GM12864 (cell line): ENCODE results near the gene ERBB3.
A peak's percentile ranks its signal among the peaks of the same experiment; 100 is the strongest.
"Not testable (repeated sequence)": the region's sequence is repeated elsewhere in the genome, so short reads cannot be mapped to it uniquely, and the experiment has no call there.

ENCODE experiments used
- DNase-seq: peaks from one replicate; pipeline ENCODE4 v3.0.0-alpha.2; 2011; ENCODE audit warnings: low read depth
- H3K4me3 ChIP-seq: 2 replicates; pipeline ENCODE4 v1.5.1; 2011; ENCODE audit warnings: mild to moderate bottlenecking, low read depth, low read length, control low read depth
- CTCF ChIP-seq: IDR thresholded peaks from 2 replicates; pipeline ENCODE4 v1.5.1; 2011; ENCODE audit warnings: low read depth, mild to moderate bottlenecking, moderate library complexity, low read length, control low read depth, inconsistent platforms; ENCODE audit errors: missing control alignments

The ERBB3 gene

GRCh38 chr12:56040963-56041551 lies 38.9 kb upstream of the ERBB3 start:
- no peak for DNase-seq
- TF ChIP-seq CTCF = no peak
- H3K4me3 ChIP-seq = peak overlapping the region; percentile 92

GRCh38 chr12:56041552-56042429 lies 38.2 kb upstream of the ERBB3 start, which contains the start of gene RPS26:
RPS26 (plus strand) TSS chr12:56041918; CDS start chr12:56042167, 249 bp downstream.
- peak; percentile 47 for TF ChIP-seq CTCF

GRCh38 chr12:56042430-56042813 lies 37.5 kb upstream of the ERBB3 start:
- DNase-seq = not testable (repeated sequence)
- H3K4me3 ChIP-seq = peak overlapping the region; percentile 92

More at GRCh38 chr12:56041552-56042429, 38.2 kb upstream of the ERBB3 start, which contains the start of gene RPS26:
- peak; percentile 99 for DNase-seq
- H3K4me3 ChIP-seq = peak within 1 kb of the TSS; percentile 92

- no peak for DNase-seq
- H3K4me3 ChIP-seq = peak overlapping the region; percentile 92
- TF ChIP-seq CTCF = no peak
Observed at GRCh38 chr12:56042843-56043242, 37.1 kb upstream of the ERBB3 start.

- no peak for TF ChIP-seq CTCF
- H3K4me3 ChIP-seq = no peak overlapping the region
- DNase-seq = no peak
Observed at GRCh38 chr12:56046027-56046780, 33.8 kb upstream of the ERBB3 start.

GRCh38 chr12:56053407-56053893 lies 26.5 kb upstream of the ERBB3 start:
- no peak overlapping the region for H3K4me3 ChIP-seq
- DNase-seq = no peak
- TF ChIP-seq CTCF = no peak

- H3K4me3 ChIP-seq, DNase-seq: not testable (repeated sequence)
Observed at GRCh38 chr12:56059964-56060363, 20.0 kb upstream of the ERBB3 start.
